ENCODE data around the gene SAMD14.

The SAMD14 gene

DNA sequence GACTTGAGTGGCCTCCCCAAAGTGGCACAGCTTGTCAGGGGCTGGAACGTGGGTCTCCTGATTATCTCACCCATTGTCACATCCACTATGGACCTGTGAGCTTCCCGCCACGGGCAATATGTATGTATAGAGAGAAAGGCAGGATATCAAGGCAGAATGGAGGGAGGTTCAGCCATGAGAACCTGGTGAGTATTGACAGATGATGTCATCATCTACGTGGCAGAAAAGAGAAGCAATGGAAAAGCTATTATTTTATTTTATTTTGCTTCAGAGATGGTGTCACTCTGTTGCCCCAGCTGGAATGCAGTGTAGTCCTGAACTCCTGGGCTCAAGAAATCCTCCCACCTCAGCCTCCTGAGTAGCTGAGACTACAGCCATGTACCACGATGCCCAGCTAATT, 48.2 kb downstream of the SAMD14 start:
- TF ChIP-seq ZFX (IDR thresholded peaks at IDR 0.05; ENCODE audit: borderline replicate concordance): no peak
- TF ChIP-seq, protein P1, sequence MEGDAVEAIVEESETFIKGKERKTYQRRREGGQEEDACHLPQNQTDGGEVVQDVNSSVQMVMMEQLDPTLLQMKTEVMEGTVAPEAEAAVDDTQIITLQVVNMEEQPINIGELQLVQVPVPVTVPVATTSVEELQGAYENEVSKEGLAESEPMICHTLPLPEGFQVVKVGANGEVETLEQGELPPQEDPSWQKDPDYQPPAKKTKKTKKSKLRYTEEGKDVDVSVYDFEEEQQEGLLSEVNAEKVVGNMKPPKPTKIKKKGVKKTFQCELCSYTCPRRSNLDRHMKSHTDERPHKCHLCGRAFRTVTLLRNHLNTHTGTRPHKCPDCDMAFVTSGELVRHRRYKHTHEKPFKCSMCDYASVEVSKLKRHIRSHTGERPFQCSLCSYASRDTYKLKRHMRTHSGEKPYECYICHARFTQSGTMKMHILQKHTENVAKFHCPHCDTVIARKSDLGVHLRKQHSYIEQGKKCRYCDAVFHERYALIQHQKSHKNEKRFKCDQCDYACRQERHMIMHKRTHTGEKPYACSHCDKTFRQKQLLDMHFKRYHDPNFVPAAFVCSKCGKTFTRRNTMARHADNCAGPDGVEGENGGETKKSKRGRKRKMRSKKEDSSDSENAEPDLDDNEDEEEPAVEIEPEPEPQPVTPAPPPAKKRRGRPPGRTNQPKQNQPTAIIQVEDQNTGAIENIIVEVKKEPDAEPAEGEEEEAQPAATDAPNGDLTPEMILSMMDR (IDR thresholded peaks at IDR 0.05): no peak
- H3K27ac ChIP-seq: no peak overlapping the region

DNA sequence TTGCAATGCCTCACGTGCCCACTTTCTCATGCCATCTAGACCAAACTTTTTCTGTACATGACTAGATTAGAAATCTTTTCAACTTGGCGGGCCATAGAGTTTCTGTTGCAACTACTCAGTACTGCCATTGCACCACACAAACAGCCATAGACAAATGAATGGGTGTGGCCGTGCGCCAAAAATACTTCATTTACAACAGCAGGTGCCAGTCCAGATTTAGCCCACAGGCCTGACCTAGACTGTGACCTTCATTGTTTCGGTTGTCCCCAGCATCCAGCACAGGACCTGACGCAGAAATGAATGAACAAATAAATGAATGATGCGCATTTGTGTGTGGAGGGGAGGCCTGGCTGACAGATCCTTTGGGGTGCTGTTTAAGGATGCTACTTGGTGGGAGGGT, 49.1 kb downstream of the SAMD14 start:
- no peak for TF ChIP-seq ZFX (IDR thresholded peaks at IDR 0.05; ENCODE audit: borderline replicate concordance)
- TF ChIP-seq, protein P1 (IDR thresholded peaks at IDR 0.05): no peak
- no peak overlapping the region for H3K27ac ChIP-seq

DNA sequence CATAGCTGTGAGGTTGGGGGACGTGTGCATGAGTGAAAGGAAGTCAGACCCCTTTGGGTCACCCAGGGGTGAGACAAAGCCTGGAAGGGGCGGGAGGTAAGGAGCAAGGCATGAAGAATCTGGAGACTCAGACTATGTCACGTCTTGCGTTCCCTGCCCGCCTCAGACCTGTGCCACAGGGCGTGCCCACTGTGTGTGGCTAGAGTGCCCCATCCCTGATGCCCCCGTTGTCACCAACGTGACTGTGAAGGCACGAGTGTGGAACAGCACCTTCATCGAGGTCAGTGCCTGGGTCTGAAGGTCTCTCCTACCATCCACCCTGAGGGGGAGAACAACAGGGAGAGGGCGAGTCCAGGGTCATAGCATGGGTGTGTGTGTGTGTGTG, 49.9 kb downstream of the SAMD14 start:
- H3K27ac ChIP-seq: no peak overlapping the region
- TF ChIP-seq, protein P1 (IDR thresholded peaks at IDR 0.05): no peak
- TF ChIP-seq ZFX (IDR thresholded peaks at IDR 0.05; ENCODE audit: borderline replicate concordance): no peak

- no peak overlapping the region for H3K27ac ChIP-seq
- TF ChIP-seq, protein P1 (IDR thresholded peaks at IDR 0.05): peak; percentile 78
- TF ChIP-seq ZFX (IDR thresholded peaks at IDR 0.05; ENCODE audit: borderline replicate concordance): no peak
These were observed 50.4 kb downstream of the SAMD14 start for GRCh38 chr17:50079334-50080095.

GRCh38 chr17:50078430-50078829, 51.5 kb downstream of the SAMD14 start:
- TF ChIP-seq, protein P1 (IDR thresholded peaks at IDR 0.05): no peak
- TF ChIP-seq ZFX (IDR thresholded peaks at IDR 0.05; ENCODE audit: borderline replicate concordance): no peak
- no peak overlapping the region for H3K27ac ChIP-seq

- H3K27ac ChIP-seq: no peak overlapping the region
- no peak for TF ChIP-seq ZFX (IDR thresholded peaks at IDR 0.05; ENCODE audit: borderline replicate concordance)
- TF ChIP-seq, protein P1 (IDR thresholded peaks at IDR 0.05): no peak
These were observed 53.2 kb downstream of the SAMD14 start for GRCh38 chr17:50076591-50077235.

DNA sequence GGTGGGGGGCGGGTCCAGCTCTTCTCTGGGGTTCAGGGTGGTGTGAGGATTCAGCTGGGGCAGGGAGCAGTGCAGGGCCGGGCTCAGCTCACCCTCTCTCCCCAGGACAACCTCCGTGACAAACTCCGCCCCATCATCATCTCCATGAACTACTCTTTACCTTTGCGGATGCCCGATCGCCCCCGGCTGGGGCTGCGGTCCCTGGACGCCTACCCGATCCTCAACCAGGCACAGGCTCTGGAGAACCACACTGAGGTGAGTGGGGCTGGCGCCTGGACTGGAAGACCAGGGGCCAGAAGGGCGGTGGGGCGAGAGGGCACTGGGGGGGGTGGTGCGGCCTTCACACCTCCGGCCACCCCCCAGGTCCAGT, 53.8 kb downstream of the SAMD14 start:
- H3K27ac ChIP-seq: no peak overlapping the region

More for the DNA sequence above, 53.8 kb downstream of the SAMD14 start:
- TF ChIP-seq, protein P1 (IDR thresholded peaks at IDR 0.05): no peak
- TF ChIP-seq ZFX (IDR thresholded peaks at IDR 0.05; ENCODE audit: borderline replicate concordance): no peak

All from 22Rv1 (cell line).